Chondrocyte (in vitro differentiated cells): ENCODE measurements around the gene TRPM2. TPM values are rescaled to one million over a fixed set of nuclear protein-coding genes. Genes with fewer than 3 reads are reported as not detected.

ENCODE experiments used
- DNase-seq: peaks from one replicate; pipeline ENCODE4 v3.0.0; 2021; ENCODE audit warnings: mixed read lengths, low spot score
- H3K27ac Mint-ChIP-seq: one replicate; pipeline ENCODE4 v1.8.0; 2021; ENCODE audit warnings: mild to moderate bottlenecking, moderate library complexity, mixed read lengths; ENCODE audit not compliant: unreplicated experiment
- H3K27me3 Mint-ChIP-seq: 2 replicates; pipeline ENCODE4 v1.8.0; 2021; ENCODE audit warnings: low read depth, mixed read lengths
- H3K36me3 Mint-ChIP-seq: 2 replicates; pipeline ENCODE4 v1.8.0; 2021; ENCODE audit warnings: low read depth, mixed read lengths
- H3K4me1 Mint-ChIP-seq: 2 replicates; pipeline ENCODE4 v1.8.0; 2021; ENCODE audit warnings: low read depth, mild to moderate bottlenecking, mixed read lengths
- H3K4me3 Mint-ChIP-seq: one replicate; pipeline ENCODE4 v1.8.0; 2021; ENCODE audit warnings: mild to moderate bottlenecking, moderate library complexity, mixed read lengths; ENCODE audit not compliant: unreplicated experiment
- H3K9me3 Mint-ChIP-seq: 2 replicates; pipeline ENCODE4 v1.8.0; 2021; ENCODE audit warnings: low read depth, mixed read lengths
- CTCF ChIP-seq: fragments of 200-600 bp; sonication (generic); IDR thresholded peaks from 2 replicates; pipeline ENCODE4 v1.5.0; 2021; ENCODE audit warnings: antibody characterized with exemption, mild to moderate bottlenecking, moderate library complexity
- total RNA-seq: library from RNA; stranded (reverse); gene quantifications from 3 replicates; pipeline ENCODE4 v1.2.1, GENCODE V29; 2021

Gene TRPM2
- total RNA-seq, 1 donor from 2014 or later: 0.32 TPM

- H3K4me1 Mint-ChIP-seq: no peaks in the 10 kb centered on the region
- H3K36me3 Mint-ChIP-seq: peaks cover 7% of the 10 kb centered on the region
- H3K27me3 Mint-ChIP-seq: no peaks in the 10 kb centered on the region
- no peak for TF ChIP-seq CTCF
- H3K9me3 Mint-ChIP-seq: no peaks in the 10 kb centered on the region
- no peak for DNase-seq
- no peak overlapping the region for H3K27ac Mint-ChIP-seq
- H3K4me3 Mint-ChIP-seq: no peak overlapping the region
Observed at GRCh38 chr21:44314561-44314960, 38.9 kb upstream of the TRPM2 start.

- H3K9me3 Mint-ChIP-seq: no peaks in the 10 kb centered on the region
Observed at GRCh38 chr21:44315691-44316203, 37.7 kb upstream of the TRPM2 start.

GRCh38 chr21:44316277-44316900, 37.0 kb upstream of the TRPM2 start:
- no peaks in the 10 kb centered on the region for H3K4me1 Mint-ChIP-seq
- H3K27ac Mint-ChIP-seq: no peak overlapping the region
- H3K36me3 Mint-ChIP-seq: peaks cover 2% of the 10 kb centered on the region
- DNase-seq: no peak
- no peaks in the 10 kb centered on the region for H3K27me3 Mint-ChIP-seq
- no peaks in the 10 kb centered on the region for H3K9me3 Mint-ChIP-seq
- TF ChIP-seq CTCF: no peak
- no peak overlapping the region for H3K4me3 Mint-ChIP-seq

More at GRCh38 chr21:44315691-44316203, 37.7 kb upstream of the TRPM2 start:
- H3K36me3 Mint-ChIP-seq: peaks cover 7% of the 10 kb centered on the region
- H3K4me3 Mint-ChIP-seq: no peak overlapping the region
- no peaks in the 10 kb centered on the region for H3K27me3 Mint-ChIP-seq
- H3K4me1 Mint-ChIP-seq: no peaks in the 10 kb centered on the region
- TF ChIP-seq CTCF: no peak
- H3K27ac Mint-ChIP-seq: no peak overlapping the region
- no peak for DNase-seq

- DNase-seq: no peak
- TF ChIP-seq CTCF: no peak
- no peak overlapping the region for H3K4me3 Mint-ChIP-seq
- H3K27me3 Mint-ChIP-seq: no peaks in the 10 kb centered on the region
- peaks cover 3% of the 10 kb centered on the region for H3K36me3 Mint-ChIP-seq
- H3K9me3 Mint-ChIP-seq: no peaks in the 10 kb centered on the region
- no peak overlapping the region for H3K27ac Mint-ChIP-seq
- H3K4me1 Mint-ChIP-seq: no peaks in the 10 kb centered on the region
Observed at GRCh38 chr21:44317241-44317782, 36.1 kb upstream of the TRPM2 start.

GRCh38 chr21:44317871-44318270, 35.5 kb upstream of the TRPM2 start:
- DNase-seq: no peak
- H3K4me1 Mint-ChIP-seq: no peaks in the 10 kb centered on the region

More at GRCh38 chr21:44317871-44318270, 35.5 kb upstream of the TRPM2 start:
- H3K36me3 Mint-ChIP-seq: peaks cover 5% of the 10 kb centered on the region
- no peak overlapping the region for H3K4me3 Mint-ChIP-seq
- H3K9me3 Mint-ChIP-seq: no peaks in the 10 kb centered on the region
- no peak overlapping the region for H3K27ac Mint-ChIP-seq
- H3K27me3 Mint-ChIP-seq: no peaks in the 10 kb centered on the region
- no peak for TF ChIP-seq CTCF
